Naive thymus-derived CD4-positive, alpha-beta T cell (primary cell): ENCODE results near the gene TMA7B. TPM values are rescaled to one million over a fixed set of nuclear protein-coding genes. Genes with fewer than 3 reads are reported as not detected.

Experiments
- ATAC-seq: fragments of 150-1000 bp; cut with Tn5 transposase; 2 replicates; pipeline ENCODE4 v1.10.0; 2021; ENCODE audit warnings: mild to moderate bottlenecking, moderate library complexity
- CTCF ChIA-PET: fragments of 350-600 bp; sonication (Branson Sonifier 250); formaldehyde crosslinking; loops from one replicate; lab custom pipeline; 2021; ENCODE audit warnings: antibody characterized with exemption; lab: Charles Lee
- POLR2A ChIA-PET: fragments of 350-600 bp; sonication (Branson Sonifier 250); formaldehyde crosslinking; loops from one replicate; lab custom pipeline; 2021; ENCODE audit warnings: antibody characterized with exemption, inconsistent platforms; lab: Charles Lee
- DNase-seq, 9 donors: peaks; one replicate each; pipeline versions ENCODE4 v3.0.0 to v3.0.0-alpha.2; 2020 to 2022; ENCODE audit warnings: mixed read lengths in 1 of 9
- H3K27ac ChIP-seq: one replicate; pipeline ENCODE4 v1.7.0; 2013; ENCODE audit warnings: mild to moderate bottlenecking, low read depth, low read length, moderate library complexity
- H3K27me3 ChIP-seq, 2 donors: one replicate each; pipeline ENCODE4 v1.7.0; 2013; ENCODE audit warnings: low read length in 2 of 2, mild to moderate bottlenecking in 2 of 2, moderate library complexity in 2 of 2; ENCODE audit not compliant: control insufficient read depth in 2 of 2, insufficient read depth in 2 of 2
- H3K36me3 ChIP-seq, 3 experiments: 1 replicate in 2 of 3; 2 replicates in 1 of 3; pipeline ENCODE4 v1.7.0; 2013; ENCODE audit warnings: low read length in 3 of 3, mild to moderate bottlenecking in 3 of 3, moderate library complexity in 1 of 3; ENCODE audit not compliant: insufficient read depth in 3 of 3, control insufficient read depth in 2 of 3
- H3K4me1 ChIP-seq, 2 donors: one replicate each; pipeline ENCODE4 v1.7.0; 2013; ENCODE audit warnings: low read length in 2 of 2, mild to moderate bottlenecking in 2 of 2, moderate library complexity in 1 of 2; ENCODE audit not compliant: control insufficient read depth in 2 of 2, insufficient read depth in 2 of 2
- H3K4me3 ChIP-seq: 2 replicates; pipeline ENCODE4 v1.7.0; 2013; ENCODE audit warnings: mild to moderate bottlenecking, low read length
- H3K9me3 ChIP-seq, 3 experiments: 1 replicate in 2 of 3; 2 replicates in 1 of 3; pipeline ENCODE4 v1.7.0; 2013; ENCODE audit warnings: low read length in 3 of 3; ENCODE audit not compliant: control insufficient read depth in 2 of 3
- H3K27ac Mint-ChIP-seq, 9 donors: one replicate each; pipeline ENCODE4 v1.8.0; 2020 to 2022; ENCODE audit warnings: mixed read lengths in 9 of 9, mild to moderate bottlenecking in 8 of 9, moderate library complexity in 5 of 9, inconsistent platforms in 2 of 9
- H3K27me3 Mint-ChIP-seq, 5 donors: one replicate each; pipeline ENCODE4 v1.8.0; 2021 to 2022; ENCODE audit warnings: mixed read lengths in 5 of 5, mild to moderate bottlenecking in 1 of 5
- H3K36me3 Mint-ChIP-seq, 5 donors: one replicate each; pipeline ENCODE4 v1.8.0; 2020 to 2022; ENCODE audit warnings: mixed read lengths in 5 of 5, mild to moderate bottlenecking in 3 of 5, inconsistent platforms in 1 of 5
- H3K4me1 Mint-ChIP-seq, 7 donors: one replicate each; pipeline ENCODE4 v1.8.0; 2020 to 2022; ENCODE audit warnings: mixed read lengths in 7 of 7, mild to moderate bottlenecking in 3 of 7, inconsistent platforms in 1 of 7
- H3K4me3 Mint-ChIP-seq, 10 donors: one replicate each; pipeline ENCODE4 v1.8.0; 2020 to 2022; ENCODE audit warnings: mild to moderate bottlenecking in 10 of 10, mixed read lengths in 10 of 10, moderate library complexity in 6 of 10, inconsistent platforms in 2 of 10
- H3K9me3 Mint-ChIP-seq, 11 donors: one replicate each; pipeline ENCODE4 v1.8.0; 2020 to 2022; ENCODE audit warnings: mixed read lengths in 11 of 11, mild to moderate bottlenecking in 4 of 11, inconsistent platforms in 1 of 11, moderate library complexity in 1 of 11
- intact Hi-C, 2 donors: fragments of 100-400 bp; cut with micrococcal nuclease; formaldehyde crosslinking; loops; one replicate each; pipeline ENCODE4 v1.15.1; 2023
- polyA plus RNA-seq, 2 donors: library from polyadenylated mRNA; unstranded; fragments of 300-500 nt; fragmentation: Illumina TruSeq; gene quantifications; one replicate each; pipeline ENCODE4 v1.2.3, GENCODE V29; 2021
- total RNA-seq, 6 experiments: library from RNA in 5 of 6; stranded (reverse) in 5 of 6; gene quantifications; 1 replicate in 5 of 6; 2 replicates in 1 of 6; pipeline ENCODE4 v1.2.3 and lab custom pipeline; 2021 to 2026

The TMA7B gene
- total and polyA plus RNA-seq, 7 experiments from 2014 or later, result 2.6 to 12.8 (median 9.2) TPM

DNA sequence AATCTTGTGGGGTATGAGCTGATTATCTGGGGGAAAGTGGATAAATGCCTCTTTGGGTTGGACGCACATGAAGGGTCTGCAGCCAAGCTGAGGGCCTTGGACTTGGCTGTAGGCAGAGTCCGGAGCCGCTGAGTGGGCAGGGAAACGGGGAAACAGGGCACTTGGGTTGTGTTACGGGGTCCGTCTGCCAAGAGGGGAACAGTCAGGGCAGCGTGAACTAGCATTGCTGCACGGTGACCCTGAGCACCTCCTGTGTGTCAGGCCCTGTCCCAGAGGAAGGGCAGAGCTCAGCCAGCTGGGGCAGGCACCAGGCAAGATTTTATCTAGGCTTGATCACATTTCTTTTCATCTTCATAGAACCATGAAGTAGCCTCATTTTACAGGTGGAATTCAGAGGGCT is 46.4 kb downstream of the TMA7B start:
- no peaks in the 10 kb centered on the region for H3K36me3 Mint-ChIP-seq
- H3K4me1 ChIP-seq, result peaks cover 0 to 10% of the 10 kb centered on the region in 2 donors
- H3K9me3 ChIP-seq, result no peaks in the 10 kb centered on the region
- DNase-seq (no peak), ATAC-seq (no peak)
- ChIA-PET POLR2A (interaction anchor here (0.6 kb wide), 1 partner anchor 426 kb away, joined by 3 read pairs; no protein-coding TSS in a partner anchor), CTCF (interaction anchor here (0.7 kb wide), 1 partner anchor 378 kb away, joined by 7 read pairs; no protein-coding TSS in a partner anchor)
- H3K9me3 Mint-ChIP-seq, result no peaks in the 10 kb centered on the region
- no peak overlapping the region for H3K27ac Mint-ChIP-seq
- H3K4me3 Mint-ChIP-seq, result no peak overlapping the region
- H3K27me3 Mint-ChIP-seq, result peaks cover 0 to 30% (median 5%) of the 10 kb centered on the region in 5 donors
- intact Hi-C loops, result no loop called here
- H3K36me3 ChIP-seq, result no peaks in the 10 kb centered on the region
- peaks cover 0 to 3% of the 10 kb centered on the region in 2 donors for H3K27me3 ChIP-seq
- peaks cover 10 to 24% (median 17%) of the 10 kb centered on the region in 7 donors for H3K4me1 Mint-ChIP-seq
- H3K4me3 ChIP-seq, result no peak overlapping the region
- H3K27ac ChIP-seq, result no peak overlapping the region

DNA sequence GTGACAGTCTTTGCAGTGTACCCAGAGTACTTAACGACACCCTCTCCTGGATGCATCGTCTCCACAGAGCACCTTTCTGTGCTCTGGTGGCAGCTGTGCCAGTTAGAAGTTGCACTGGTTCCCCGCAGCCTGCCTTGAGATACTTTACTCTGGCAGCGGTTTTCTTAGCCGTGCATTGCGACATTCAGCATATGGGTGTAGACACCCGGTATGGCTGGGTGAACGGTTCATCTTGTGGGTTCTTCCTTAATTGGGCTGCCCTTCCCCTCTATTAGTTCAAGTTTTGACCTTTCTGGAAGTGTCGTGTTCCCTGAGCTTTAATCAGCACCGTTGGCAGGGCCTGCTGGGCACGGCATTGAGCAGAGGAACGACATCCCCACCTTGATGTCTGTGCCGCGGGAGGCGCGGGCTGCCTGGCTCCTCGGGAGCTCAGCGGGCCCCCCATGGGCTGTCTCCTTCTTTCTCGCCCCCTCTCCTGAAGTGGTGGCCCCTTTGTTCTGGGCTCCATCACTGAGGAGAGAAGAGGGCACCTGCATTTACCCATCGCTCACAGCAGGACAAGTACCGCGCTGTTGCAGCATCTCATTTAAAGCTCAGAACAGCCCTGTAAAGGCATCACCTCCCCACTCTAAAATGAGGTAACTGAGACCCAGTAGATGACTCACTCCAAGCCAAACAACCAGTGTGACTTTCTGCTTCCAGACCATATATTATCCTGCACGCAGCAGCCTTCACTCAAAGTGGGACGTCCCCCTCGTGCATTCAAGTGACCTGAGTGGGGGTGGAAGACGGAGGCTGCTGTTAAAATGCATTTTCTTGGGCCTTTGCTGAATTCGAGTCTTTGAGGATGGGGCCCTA is 47.9 kb downstream of the TMA7B start:
- ChIA-PET CTCF (no interaction called here), POLR2A (interaction anchor here (0.6 kb wide), 1 partner anchor 30 kb away, joined by 4 read pairs; no protein-coding TSS in a partner anchor)
- ATAC-seq (peak; percentile 58), DNase-seq (no peak)
- H3K36me3 Mint-ChIP-seq, result peaks cover 0 to 2% (median 0%) of the 10 kb centered on the region in 5 donors
- Histone ChIP-seq H3K27ac (no peak overlapping the region), H3K4me3 (no peak overlapping the region), H3K36me3 (no peaks in the 10 kb centered on the region), H3K9me3 (no peaks in the 10 kb centered on the region), H3K4me1 (peaks cover 0 to 10% of the 10 kb centered on the region in 2 donors), H3K27me3 (peaks cover 0 to 3% of the 10 kb centered on the region in 2 donors)
- no peak overlapping the region for H3K4me3 Mint-ChIP-seq
- peaks cover 0 to 31% (median 5%) of the 10 kb centered on the region in 5 donors for H3K27me3 Mint-ChIP-seq
- no peaks in the 10 kb centered on the region for H3K9me3 Mint-ChIP-seq
- H3K4me1 Mint-ChIP-seq, result peaks cover 10 to 24% (median 17%) of the 10 kb centered on the region in 7 donors
- intact Hi-C loops, result no loop called here
- H3K27ac Mint-ChIP-seq, result peak overlapping the region in 3 of 9 donors; percentile 56 to 75 (median 67)

DNA sequence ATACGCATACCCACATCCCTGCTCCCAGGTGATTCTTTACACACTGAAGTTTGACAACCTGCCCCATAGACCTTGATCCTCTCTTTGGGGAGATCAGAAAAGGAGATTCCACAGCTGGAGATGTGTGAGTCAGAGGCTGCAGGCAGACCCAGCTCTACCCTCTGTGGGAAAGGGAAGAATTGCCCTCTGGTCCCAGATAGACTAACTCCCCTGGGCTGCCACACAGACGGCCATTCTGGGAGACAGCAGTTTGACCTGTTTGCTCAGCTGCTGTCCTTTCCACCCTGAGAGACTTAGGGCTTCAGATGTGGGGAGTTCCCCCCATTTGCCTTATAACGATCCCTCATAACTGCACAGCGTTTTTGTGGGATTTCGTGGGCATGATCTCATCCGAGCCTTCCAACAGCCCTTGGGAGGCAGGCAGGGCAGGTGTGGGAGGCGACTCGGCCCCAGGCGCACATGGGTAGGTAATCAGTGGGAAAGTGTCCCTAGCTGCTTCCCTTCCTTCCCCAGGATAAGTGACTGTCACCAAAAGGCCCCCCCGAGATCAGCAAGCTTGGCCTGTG is 48.6 kb downstream of the TMA7B start:
- H3K27me3 Mint-ChIP-seq, result peaks cover 0 to 35% (median 5%) of the 10 kb centered on the region in 5 donors
- Histone ChIP-seq H3K9me3 (no peaks in the 10 kb centered on the region), H3K36me3 (no peaks in the 10 kb centered on the region), H3K27me3 (peaks cover 0 to 3% of the 10 kb centered on the region in 2 donors), H3K27ac (no peak overlapping the region), H3K4me1 (peaks cover 0 to 10% of the 10 kb centered on the region in 2 donors), H3K4me3 (no peak overlapping the region)
- H3K9me3 Mint-ChIP-seq, result no peaks in the 10 kb centered on the region
- peaks cover 10 to 24% (median 17%) of the 10 kb centered on the region in 7 donors for H3K4me1 Mint-ChIP-seq
- DNase-seq, result no peak
- ATAC-seq, result no peak
- H3K36me3 Mint-ChIP-seq, result peaks cover 0 to 4% (median 0%) of the 10 kb centered on the region in 5 donors
- CTCF ChIA-PET, result interaction anchor here (1.2 kb wide), 1 partner anchor 471 kb away, joined by 5 read pairs; no protein-coding TSS in a partner anchor
- intact Hi-C loops, result no loop called here
- H3K27ac Mint-ChIP-seq, result peak overlapping the region in 8 of 9 donors; percentile 20 to 93 (median 79)
- POLR2A ChIA-PET, result interaction anchor here (1.6 to 2.2 kb wide), 2 partner anchors 15 to 35 kb away, joined by 8 read pairs; no protein-coding TSS in a partner anchor
- peak overlapping the region in 3 of 10 donors; percentile 18 to 84 (median 77) for H3K4me3 Mint-ChIP-seq

DNA sequence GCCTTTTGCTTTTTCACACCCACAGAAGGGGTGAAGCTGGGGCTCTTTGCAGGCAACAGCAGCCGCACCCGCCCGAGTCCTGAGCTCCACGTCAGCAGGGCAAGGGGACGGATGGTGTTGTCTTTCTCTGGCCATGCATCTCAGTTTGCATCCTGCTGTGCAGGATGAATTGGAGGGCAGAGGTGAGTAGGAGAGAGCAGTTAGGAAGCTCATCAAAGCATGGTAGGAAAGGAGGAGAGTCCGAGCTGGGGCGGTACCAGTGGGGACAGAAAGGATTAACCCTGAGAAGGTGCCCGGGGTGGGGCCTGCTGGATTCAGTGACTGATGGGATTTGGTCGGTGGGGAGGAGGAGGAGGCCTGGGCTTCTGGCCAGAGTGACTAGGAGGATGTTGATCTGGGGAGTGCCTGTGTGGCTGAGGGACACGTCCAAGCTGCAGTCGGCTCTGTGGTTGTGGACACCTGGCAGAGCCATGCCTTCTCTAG is 49.1 kb downstream of the TMA7B start:
- Mint-ChIP-seq H3K27me3 (peaks cover 0 to 36% (median 5%) of the 10 kb centered on the region in 5 donors), H3K36me3 (peaks cover 0 to 4% (median 0%) of the 10 kb centered on the region in 5 donors)

DNA sequence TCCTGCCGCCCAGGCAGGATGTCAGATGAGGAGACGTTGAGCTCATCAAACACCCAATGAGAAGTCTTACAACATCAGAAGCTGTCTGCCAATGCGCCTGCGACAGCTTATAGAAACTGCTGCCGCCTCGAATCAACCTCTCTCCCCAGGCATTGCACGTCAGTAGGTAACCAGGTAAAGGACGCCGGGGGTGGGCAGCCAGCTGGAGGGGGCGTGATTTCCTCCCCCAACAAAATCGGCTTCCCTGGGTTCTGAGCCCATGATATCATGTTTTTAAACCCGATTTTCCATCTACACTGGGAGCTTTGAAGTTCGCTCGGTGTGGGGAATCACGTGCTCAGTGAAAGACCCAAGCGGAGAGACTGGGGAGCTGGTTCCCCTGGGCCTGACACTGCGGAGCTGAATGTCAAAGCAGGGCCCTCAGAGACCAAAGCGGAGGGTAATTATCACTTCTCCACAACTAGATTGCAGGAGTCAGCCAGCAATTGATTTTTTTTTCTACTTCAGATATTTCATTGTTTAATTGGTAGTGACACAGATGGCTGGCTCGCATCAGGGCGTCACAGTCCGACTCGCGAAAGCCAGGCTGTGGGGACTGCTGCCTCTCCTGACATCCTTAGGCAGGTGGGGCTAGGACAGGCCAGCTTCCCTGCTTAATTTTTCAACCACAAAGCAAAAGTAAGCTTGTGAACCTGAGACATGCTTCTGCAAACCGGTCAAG is 49.9 kb downstream of the TMA7B start:
- Mint-ChIP-seq H3K27me3 (peaks cover 0 to 39% (median 5%) of the 10 kb centered on the region in 5 donors), H3K9me3 (no peaks in the 10 kb centered on the region), H3K4me1 (peaks cover 10 to 26% (median 17%) of the 10 kb centered on the region in 7 donors), H3K27ac (peak overlapping the region; percentile 42 to 96 (median 89)), H3K4me3 (peak overlapping the region; percentile 42 to 89 (median 84)), H3K36me3 (peaks cover 0 to 4% (median 0%) of the 10 kb centered on the region in 5 donors)
- ChIA-PET POLR2A (interaction anchor here (0.6 to 2.2 kb wide), 8 partner anchors 16 to 490 kb away, joined by 3 to 8 read pairs (median 3); no protein-coding TSS in a partner anchor), CTCF (interaction anchor here (0.7 to 2.5 kb wide), 7 partner anchors 14 to 514 kb away, joined by 3 to 14 read pairs (median 4); no protein-coding TSS in a partner anchor)
- peak overlapping the region; percentile 39 for H3K4me3 ChIP-seq
- H3K9me3 ChIP-seq, result no peaks in the 10 kb centered on the region
- peaks cover 0 to 10% of the 10 kb centered on the region in 2 donors for H3K4me1 ChIP-seq
- H3K27ac ChIP-seq, result peak overlapping the region; percentile 61
- H3K27me3 ChIP-seq, result peaks cover 0 to 3% of the 10 kb centered on the region in 2 donors
- peak in 7 of 9 donors; percentile 70 to 84 (median 73) for DNase-seq
- intact Hi-C loops, result no loop called here
- no peaks in the 10 kb centered on the region for H3K36me3 ChIP-seq
- peak; percentile 87 for ATAC-seq

More for the DNA sequence above, 49.1 kb downstream of the TMA7B start:
- peak overlapping the region; percentile 61 for H3K27ac ChIP-seq
- Mint-ChIP-seq H3K4me3 (peak overlapping the region in 9 of 10 donors; percentile 77 to 89 (median 84)), H3K9me3 (no peaks in the 10 kb centered on the region), H3K4me1 (peaks cover 10 to 24% (median 17%) of the 10 kb centered on the region in 7 donors), H3K27ac (peak overlapping the region; percentile 18 to 96 (median 89))
- DNase-seq (no peak), ATAC-seq (peak; percentile 9)
- no peaks in the 10 kb centered on the region for H3K36me3 ChIP-seq
- H3K4me3 ChIP-seq, result no peak overlapping the region
- no peaks in the 10 kb centered on the region for H3K9me3 ChIP-seq
- ChIA-PET CTCF (interaction anchor here (0.7 to 2.5 kb wide), 6 partner anchors 15 to 475 kb away, joined by 3 to 14 read pairs (median 4); no protein-coding TSS in a partner anchor), POLR2A (interaction anchor here (0.6 to 2.2 kb wide), 6 partner anchors 16 to 490 kb away, joined by 3 to 8 read pairs (median 4); no protein-coding TSS in a partner anchor)
- peaks cover 0 to 3% of the 10 kb centered on the region in 2 donors for H3K27me3 ChIP-seq
- H3K4me1 ChIP-seq, result peaks cover 0 to 10% of the 10 kb centered on the region in 2 donors
- intact Hi-C loops, result no loop called here
